Measurements from ENCODE around the gene HGS. TPM values are rescaled to one million over a fixed set of nuclear protein-coding genes. Genes with fewer than 3 reads are reported as not detected.

HGS gene
- polyA plus RNA-seq, 1 donor from 2014 or later, result 81.1 TPM

- no peak overlapping the region for H2AFZ ChIP-seq (ENCODE audit: low read depth, low read length)
- H3K4me3 ChIP-seq (ENCODE audit: low read length), result no peak overlapping the region
- H3K4me2 ChIP-seq (ENCODE audit: low read length), result no peak overlapping the region
- H3K36me3 ChIP-seq (ENCODE audit: insufficient read depth, low read length), result no peaks in the 10 kb centered on the region
- no peaks in the 10 kb centered on the region for H3K9me2 ChIP-seq (ENCODE audit: insufficient read depth, low read length)
- no peaks in the 10 kb centered on the region for H3F3A ChIP-seq (ENCODE audit: insufficient read depth, low read length, poor library complexity, severe bottlenecking)
- H3K27me3 ChIP-seq (ENCODE audit: insufficient read depth, low read depth, low read length), result no peaks in the 10 kb centered on the region
- H3K79me2 ChIP-seq (replicated peaks; ENCODE audit: insufficient read depth, low read length), result peaks cover 16% of the 10 kb centered on the region
- H3K9me3 ChIP-seq (ENCODE audit: low read length), result no peaks in the 10 kb centered on the region
- no peak overlapping the region for H3K27ac ChIP-seq (ENCODE audit: low read length)
- H3K9ac ChIP-seq (ENCODE audit: low read length), result no peak overlapping the region
- TF ChIP-seq, protein P1, sequence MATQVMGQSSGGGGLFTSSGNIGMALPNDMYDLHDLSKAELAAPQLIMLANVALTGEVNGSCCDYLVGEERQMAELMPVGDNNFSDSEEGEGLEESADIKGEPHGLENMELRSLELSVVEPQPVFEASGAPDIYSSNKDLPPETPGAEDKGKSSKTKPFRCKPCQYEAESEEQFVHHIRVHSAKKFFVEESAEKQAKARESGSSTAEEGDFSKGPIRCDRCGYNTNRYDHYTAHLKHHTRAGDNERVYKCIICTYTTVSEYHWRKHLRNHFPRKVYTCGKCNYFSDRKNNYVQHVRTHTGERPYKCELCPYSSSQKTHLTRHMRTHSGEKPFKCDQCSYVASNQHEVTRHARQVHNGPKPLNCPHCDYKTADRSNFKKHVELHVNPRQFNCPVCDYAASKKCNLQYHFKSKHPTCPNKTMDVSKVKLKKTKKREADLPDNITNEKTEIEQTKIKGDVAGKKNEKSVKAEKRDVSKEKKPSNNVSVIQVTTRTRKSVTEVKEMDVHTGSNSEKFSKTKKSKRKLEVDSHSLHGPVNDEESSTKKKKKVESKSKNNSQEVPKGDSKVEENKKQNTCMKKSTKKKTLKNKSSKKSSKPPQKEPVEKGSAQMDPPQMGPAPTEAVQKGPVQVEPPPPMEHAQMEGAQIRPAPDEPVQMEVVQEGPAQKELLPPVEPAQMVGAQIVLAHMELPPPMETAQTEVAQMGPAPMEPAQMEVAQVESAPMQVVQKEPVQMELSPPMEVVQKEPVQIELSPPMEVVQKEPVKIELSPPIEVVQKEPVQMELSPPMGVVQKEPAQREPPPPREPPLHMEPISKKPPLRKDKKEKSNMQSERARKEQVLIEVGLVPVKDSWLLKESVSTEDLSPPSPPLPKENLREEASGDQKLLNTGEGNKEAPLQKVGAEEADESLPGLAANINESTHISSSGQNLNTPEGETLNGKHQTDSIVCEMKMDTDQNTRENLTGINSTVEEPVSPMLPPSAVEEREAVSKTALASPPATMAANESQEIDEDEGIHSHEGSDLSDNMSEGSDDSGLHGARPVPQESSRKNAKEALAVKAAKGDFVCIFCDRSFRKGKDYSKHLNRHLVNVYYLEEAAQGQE (IDR thresholded peaks at IDR 0.05; ENCODE audit: borderline replicate concordance), result no peak
- no peak for TF ChIP-seq EZH2 (IDR thresholded peaks at IDR 0.05; ENCODE audit: borderline replicate concordance, insufficient read depth, low read length, poor library complexity, severe bottlenecking)
- no peak for TF ChIP-seq EP300 (conservative IDR thresholded peaks at IDR 0.05; ENCODE audit: poor library complexity, severe bottlenecking)
- TF ChIP-seq POLR2AphosphoS5 (IDR thresholded peaks at IDR 0.05), result no peak
- TF ChIP-seq MXI1 (conservative IDR thresholded peaks at IDR 0.05; ENCODE audit: poor library complexity, severe bottlenecking), result no peak
- TF ChIP-seq TAF1 (IDR thresholded peaks at IDR 0.05; ENCODE audit: low read depth), result no peak
- no peak for TF ChIP-seq SMC3 (conservative IDR thresholded peaks at IDR 0.05; ENCODE audit: poor library complexity)
- TF ChIP-seq RAD21 (conservative IDR thresholded peaks at IDR 0.05), result no peak
- TF ChIP-seq CTCF (IDR thresholded peaks at IDR 0.05; ENCODE audit: poor library complexity, severe bottlenecking), result no peak
- H4K20me1 ChIP-seq (ENCODE audit: insufficient read depth), result no peaks in the 10 kb centered on the region
Observed at GRCh38 chr17:81640011-81640410, 43.8 kb upstream of the HGS start.

DNA sequence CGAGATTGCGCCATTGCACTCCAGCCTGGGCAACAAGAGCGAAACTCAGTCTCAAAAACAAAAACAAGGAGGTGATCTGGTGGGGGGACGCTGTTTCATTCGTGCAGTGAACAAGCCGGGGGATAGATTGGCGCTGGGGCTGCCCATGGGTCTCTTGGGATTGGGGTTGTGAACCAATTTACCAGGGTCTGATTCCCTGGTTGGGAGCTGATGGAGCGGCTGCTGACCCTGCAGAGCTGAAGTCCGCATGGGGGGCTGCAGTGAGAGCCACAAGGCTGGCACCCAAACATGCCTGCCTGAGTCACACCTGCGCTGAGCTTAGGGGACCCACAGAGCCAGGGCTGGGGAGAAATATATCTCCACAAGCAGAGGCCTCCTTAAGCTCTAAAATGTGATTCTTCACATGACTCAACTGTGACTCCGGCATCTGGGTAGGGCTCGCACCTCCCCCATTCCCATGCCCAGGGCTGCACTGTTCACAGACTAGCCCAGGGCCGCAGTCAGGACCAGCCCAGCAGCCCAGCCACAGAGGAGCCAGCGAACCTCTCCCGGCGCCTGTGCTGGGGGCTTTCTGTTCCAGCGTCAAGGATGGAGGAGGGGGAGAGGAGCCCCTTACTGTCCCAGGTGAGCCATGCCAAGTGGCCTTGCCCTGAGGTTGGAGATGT, 41.9 kb upstream of the HGS start:
- no peaks in the 10 kb centered on the region for H3K36me3 ChIP-seq (ENCODE audit: insufficient read depth, low read length)
- no peaks in the 10 kb centered on the region for H3K9me2 ChIP-seq (ENCODE audit: insufficient read depth, low read length)
- H2AFZ ChIP-seq (ENCODE audit: low read depth, low read length), result no peak overlapping the region
- H4K20me1 ChIP-seq (ENCODE audit: insufficient read depth), result no peaks in the 10 kb centered on the region
- H3K9me3 ChIP-seq (ENCODE audit: low read length), result no peaks in the 10 kb centered on the region
- no peak overlapping the region for H3K27ac ChIP-seq (ENCODE audit: low read length)
- no peaks in the 10 kb centered on the region for H3K79me2 ChIP-seq (replicated peaks; ENCODE audit: insufficient read depth, low read length)
- H3K9ac ChIP-seq (ENCODE audit: low read length), result no peak overlapping the region
- no peaks in the 10 kb centered on the region for H3K27me3 ChIP-seq (ENCODE audit: insufficient read depth, low read depth, low read length)
- H3F3A ChIP-seq (ENCODE audit: insufficient read depth, low read length, poor library complexity, severe bottlenecking), result no peaks in the 10 kb centered on the region
- TF ChIP-seq, protein P1 (IDR thresholded peaks at IDR 0.05; ENCODE audit: borderline replicate concordance), result no peak
- no peak for TF ChIP-seq SMC3 (conservative IDR thresholded peaks at IDR 0.05; ENCODE audit: poor library complexity)
- no peak for TF ChIP-seq RAD21 (conservative IDR thresholded peaks at IDR 0.05)
- no peak for TF ChIP-seq MXI1 (conservative IDR thresholded peaks at IDR 0.05; ENCODE audit: poor library complexity, severe bottlenecking)
- no peak for TF ChIP-seq CTCF (IDR thresholded peaks at IDR 0.05; ENCODE audit: poor library complexity, severe bottlenecking)
- TF ChIP-seq EP300 (conservative IDR thresholded peaks at IDR 0.05; ENCODE audit: poor library complexity, severe bottlenecking), result no peak
- no peak for TF ChIP-seq TAF1 (IDR thresholded peaks at IDR 0.05; ENCODE audit: low read depth)
- TF ChIP-seq POLR2AphosphoS5 (IDR thresholded peaks at IDR 0.05), result no peak
- no peak for TF ChIP-seq EZH2 (IDR thresholded peaks at IDR 0.05; ENCODE audit: borderline replicate concordance, insufficient read depth, low read length, poor library complexity, severe bottlenecking)
- H3K4me3 ChIP-seq (ENCODE audit: low read length), result no peak overlapping the region
- no peak overlapping the region for H3K4me2 ChIP-seq (ENCODE audit: low read length)
